PFSK-1 (cell line): Measurements from ENCODE around the gene PFAS.

ENCODE experiments used
- FOXP2 ChIP-seq: optimal IDR thresholded peaks from 2 replicates; pipeline ENCODE3; 2011; ENCODE audit warnings: borderline replicate concordance, control low read depth, inconsistent platforms; ENCODE audit not compliant: insufficient read depth; ENCODE audit errors: extremely low read length, extremely low read depth
- POLR2AphosphoS5 ChIP-seq: IDR thresholded peaks from 2 replicates; pipeline ENCODE4 v1.6.1; 2012; ENCODE audit warnings: low read depth, mild to moderate bottlenecking, control low read depth, low read length, moderate library complexity
- TAF1 ChIP-seq: IDR thresholded peaks from 2 replicates; pipeline ENCODE4 v1.6.1; 2012; ENCODE audit warnings: low read length, control low read depth, borderline replicate concordance; ENCODE audit not compliant: insufficient read depth

GRCh38 chr17:8310601-8311123 is 61.6 kb downstream of the PFAS start:
- TF ChIP-seq TAF1 = peak; percentile 79; the same call in 1 of the 2 replicates
- no peak; the same call in 1 of the 2 replicates for TF ChIP-seq POLR2AphosphoS5
- peak; percentile 59 for TF ChIP-seq FOXP2
